SJSA1 (cell line): ENCODE data around the gene FAM118A. TPM values are rescaled to one million over a fixed set of nuclear protein-coding genes. Genes with fewer than 3 reads are reported as not detected.
A peak's percentile ranks its signal among the peaks of the same experiment; 100 is the strongest.
"Not testable (repeated sequence)": the region's sequence is repeated elsewhere in the genome, so short reads cannot be mapped to it uniquely, and the experiment has no call there.

ENCODE experiments used
- DNase-seq, 2 experiments: peaks; one replicate each; pipeline ENCODE4 v3.0.0-alpha.2; 2015 to 2020; ENCODE audit warnings: low spot score in 2 of 2, low read depth in 1 of 2
- H3K27ac ChIP-seq: fragments of 250-450 bp; sonication (Bioruptor Pico); 2 replicates; pipeline ENCODE4 v1.5.1; 2020; ENCODE audit warnings: mild to moderate bottlenecking, moderate library complexity
- H3K27me3 ChIP-seq: fragments of 250-450 bp; sonication (Bioruptor Pico); replicated peaks from 2 replicates; pipeline ENCODE4 v1.5.1; 2020; ENCODE audit warnings: mild to moderate bottlenecking, moderate library complexity
- H3K36me3 ChIP-seq: fragments of 250-450 bp; sonication (Bioruptor Pico); 2 replicates; pipeline ENCODE4 v1.5.1; 2020; ENCODE audit warnings: mild to moderate bottlenecking
- H3K4me1 ChIP-seq: fragments of 250-450 bp; sonication (Bioruptor Pico); replicated peaks from 2 replicates; pipeline ENCODE4 v1.6.1; 2021; ENCODE audit warnings: mild to moderate bottlenecking
- H3K4me3 ChIP-seq: fragments of 250-450 bp; sonication (Bioruptor Pico); 2 replicates; pipeline ENCODE4 v1.5.1; 2020; ENCODE audit warnings: mild to moderate bottlenecking
- H3K9me3 ChIP-seq: fragments of 250-450 bp; sonication (Bioruptor Pico); replicated peaks from 2 replicates; pipeline ENCODE4 v1.5.1; 2020; ENCODE audit warnings: mild to moderate bottlenecking
- total RNA-seq: library from RNA; depleted of rRNA; stranded (reverse); fragments of >200 nt; shearing (Covaris generic); gene quantifications from 2 replicates; pipeline ENCODE4 v1.2.3, GENCODE V29; 2014; rRNA removed

FAM118A gene
- 19.8 and 21.1 TPM in 2 replicates for total RNA-seq

- Histone ChIP-seq H3K4me1 (peaks cover 34% of the 10 kb centered on the region), H3K9me3 (no peaks in the 10 kb centered on the region), H3K27ac (peak within 1 kb of the TSS; percentile 56), H3K4me3 (peak within 1 kb of the TSS; percentile 82), H3K36me3 (peaks cover 15% of the 10 kb centered on the region), H3K27me3 (no peaks in the 10 kb centered on the region)
- peak; percentile 94 to 95 for DNase-seq
Measured at GRCh38 chr22:45309422-45310227, at the start of gene FAM118A. FAM118A (plus strand) TSS chr22:45309934; CDS start chr22:45322380, 12,446 bp downstream.

DNA sequence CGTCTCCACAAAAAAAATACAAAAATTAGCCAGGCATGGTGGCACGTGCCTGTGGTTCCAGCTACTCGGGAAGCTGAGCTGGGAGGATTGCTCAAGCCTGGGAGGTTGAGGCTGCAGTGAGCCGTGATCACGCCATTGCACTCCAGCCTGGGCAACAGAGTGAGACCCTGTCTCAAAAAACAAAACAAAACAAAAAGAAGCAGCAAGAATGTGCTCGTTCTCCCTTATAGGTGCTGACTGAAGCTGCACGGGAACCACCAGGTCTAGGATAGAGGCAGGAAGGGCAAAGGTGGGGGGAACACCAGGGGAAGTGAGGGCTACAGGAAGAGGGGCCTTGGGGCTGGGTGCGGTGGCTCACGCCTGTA, 49.4 kb upstream of the FAM118A start:
- H3K4me1 ChIP-seq = peaks cover 17% of the 10 kb centered on the region
- H3K9me3 ChIP-seq, H3K27ac ChIP-seq, H3K36me3 ChIP-seq, H3K4me3 ChIP-seq, H3K27me3 ChIP-seq, DNase-seq: not testable (repeated sequence)

GRCh38 chr22:45261407-45262088, 48.2 kb upstream of the FAM118A start:
- Histone ChIP-seq H3K4me1 (peaks cover 14% of the 10 kb centered on the region), H3K9me3 (no peaks in the 10 kb centered on the region), H3K4me3 (no peak overlapping the region), H3K27me3 (no peaks in the 10 kb centered on the region), H3K36me3 (no peaks in the 10 kb centered on the region), H3K27ac (no peak overlapping the region)
- DNase-seq = no peak

- no peaks in the 10 kb centered on the region for H3K27me3 ChIP-seq
- DNase-seq = no peak
- H3K4me3 ChIP-seq = no peak overlapping the region
- H3K9me3 ChIP-seq = no peaks in the 10 kb centered on the region
- no peak overlapping the region for H3K27ac ChIP-seq
- H3K4me1 ChIP-seq = peaks cover 14% of the 10 kb centered on the region
- no peaks in the 10 kb centered on the region for H3K36me3 ChIP-seq
Measured at GRCh38 chr22:45262195-45262930, 47.4 kb upstream of the FAM118A start.

DNA sequence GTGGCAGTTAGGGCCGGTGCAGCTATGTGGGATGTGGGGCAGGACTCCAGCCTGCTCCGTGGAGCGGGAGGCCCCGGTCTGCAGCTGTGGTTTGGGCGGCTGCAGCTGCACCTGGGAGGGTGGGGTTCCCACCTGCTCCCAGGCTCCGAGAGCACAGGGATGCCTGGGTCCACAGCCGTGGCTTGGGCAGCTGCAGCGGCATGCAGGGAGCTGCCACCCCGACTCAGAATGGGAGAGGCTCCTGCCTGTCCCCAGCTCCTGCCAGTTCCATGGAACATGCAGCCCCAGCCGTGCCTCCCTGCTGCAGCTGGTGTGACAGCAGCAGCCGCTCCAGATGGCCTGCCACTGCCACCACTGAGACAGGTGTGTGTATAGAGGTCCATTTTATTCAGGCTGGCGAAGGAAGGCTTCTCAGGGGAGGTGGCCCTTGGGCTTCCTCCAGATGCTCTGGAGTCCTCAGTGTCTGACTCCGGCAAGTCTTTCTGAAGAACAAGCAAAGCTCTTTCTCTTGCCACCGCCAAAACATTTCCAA, 46.7 kb upstream of the FAM118A start:
- H3K9me3 ChIP-seq = no peaks in the 10 kb centered on the region
- H3K4me3 ChIP-seq = no peak overlapping the region
- peaks cover 14% of the 10 kb centered on the region for H3K4me1 ChIP-seq
- no peak for DNase-seq
- peak overlapping the region; percentile 27; the same call in 1 of the 2 replicates for H3K27ac ChIP-seq
- no peaks in the 10 kb centered on the region for H3K27me3 ChIP-seq
- H3K36me3 ChIP-seq = no peaks in the 10 kb centered on the region

DNA sequence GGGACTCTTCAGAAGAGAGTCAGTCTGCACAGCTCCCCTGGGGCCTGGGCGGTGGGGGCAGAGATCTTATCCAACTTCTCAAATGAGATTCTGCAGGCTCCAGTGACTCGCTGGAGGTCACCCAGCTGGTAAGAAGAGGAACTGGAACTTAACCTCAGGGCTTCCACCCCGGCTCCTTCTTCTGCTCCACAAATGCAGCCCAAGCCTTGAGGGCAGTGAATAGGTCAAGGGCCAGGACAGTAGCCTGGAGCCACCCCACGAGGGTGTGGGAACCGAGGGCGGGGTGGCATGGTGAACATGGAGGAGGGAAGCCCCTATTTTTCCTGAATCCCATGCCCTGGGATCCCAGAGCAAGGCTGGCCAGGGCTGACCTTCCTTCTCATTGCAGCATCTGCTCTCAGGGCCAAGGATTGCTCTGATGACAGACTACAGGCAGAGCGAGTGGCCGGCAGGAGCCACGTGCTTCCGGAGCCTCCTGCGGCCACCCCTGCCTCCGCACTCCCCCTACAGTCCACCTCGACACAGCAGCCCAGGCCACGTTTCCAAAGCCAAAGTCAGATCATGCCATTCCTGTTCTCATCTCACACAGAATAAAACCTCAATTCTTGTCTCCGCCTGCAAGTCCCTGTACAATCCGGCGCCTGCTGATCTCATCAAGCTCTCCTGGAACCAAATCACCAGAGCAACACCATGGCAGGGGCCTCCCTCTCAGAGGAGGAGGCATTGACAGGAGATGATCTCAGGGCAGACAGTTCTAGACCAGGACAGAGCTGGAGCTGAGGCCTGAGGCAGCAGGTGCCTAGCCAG, 46.1 kb upstream of the FAM118A start:
- no peaks in the 10 kb centered on the region for H3K27me3 ChIP-seq
- peaks cover 16% of the 10 kb centered on the region for H3K4me1 ChIP-seq
- no peaks in the 10 kb centered on the region for H3K9me3 ChIP-seq
- H3K27ac ChIP-seq = peak overlapping the region; percentile 27
- no peak overlapping the region for H3K4me3 ChIP-seq
- no peaks in the 10 kb centered on the region for H3K36me3 ChIP-seq
- DNase-seq = peak; percentile 61 to 80

DNA sequence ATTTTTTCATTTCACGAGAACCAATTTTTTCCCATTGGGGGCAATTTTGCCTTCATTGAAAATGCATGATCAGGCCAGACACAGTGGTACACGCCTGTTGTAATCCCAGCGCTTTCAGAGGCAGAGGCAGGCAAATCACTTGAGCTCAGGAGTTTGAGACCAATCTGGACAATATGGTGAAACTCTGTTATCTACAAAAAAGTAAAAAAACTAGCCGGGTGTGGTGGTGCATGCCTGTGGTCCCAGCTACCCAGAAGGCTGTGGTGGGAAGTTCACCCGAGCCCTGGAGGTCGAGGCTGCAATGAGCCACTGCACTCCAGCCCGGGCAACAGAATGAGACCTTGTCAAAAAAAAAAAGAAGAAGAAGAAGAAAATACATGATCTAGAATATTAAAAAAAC, 44.2 kb upstream of the FAM118A start:
- DNase-seq = no peak
- Histone ChIP-seq H3K4me1 (peaks cover 23% of the 10 kb centered on the region), H3K27me3 (no peaks in the 10 kb centered on the region), H3K27ac (no peak overlapping the region), H3K4me3 (no peak overlapping the region), H3K9me3 (no peaks in the 10 kb centered on the region), H3K36me3 (no peaks in the 10 kb centered on the region)

GRCh38 chr22:45268167-45268957, 41.4 kb upstream of the FAM118A start:
- peaks cover 24% of the 10 kb centered on the region for H3K4me1 ChIP-seq
- no peak for DNase-seq
- peak overlapping the region; percentile 43 for H3K4me3 ChIP-seq
- no peaks in the 10 kb centered on the region for H3K9me3 ChIP-seq
- no peaks in the 10 kb centered on the region for H3K36me3 ChIP-seq
- no peak overlapping the region for H3K27ac ChIP-seq
- H3K27me3 ChIP-seq = no peaks in the 10 kb centered on the region

- H3K4me3 ChIP-seq = peak overlapping the region; percentile 43
- no peaks in the 10 kb centered on the region for H3K9me3 ChIP-seq
- H3K36me3 ChIP-seq = no peaks in the 10 kb centered on the region
- H3K27me3 ChIP-seq = no peaks in the 10 kb centered on the region
- no peak overlapping the region for H3K27ac ChIP-seq
- H3K4me1 ChIP-seq = peaks cover 16% of the 10 kb centered on the region
- peak; percentile 83 to 84 for DNase-seq
Measured at GRCh38 chr22:45268958-45269844, 40.5 kb upstream of the FAM118A start.

GRCh38 chr22:45270095-45271020, 39.4 kb upstream of the FAM118A start:
- DNase-seq = no peak
- H3K36me3 ChIP-seq = no peaks in the 10 kb centered on the region
- H3K27me3 ChIP-seq = no peaks in the 10 kb centered on the region
- no peaks in the 10 kb centered on the region for H3K9me3 ChIP-seq
- H3K4me3 ChIP-seq = no peak overlapping the region
- H3K27ac ChIP-seq = no peak overlapping the region
- H3K4me1 ChIP-seq = peaks cover 16% of the 10 kb centered on the region

DNA sequence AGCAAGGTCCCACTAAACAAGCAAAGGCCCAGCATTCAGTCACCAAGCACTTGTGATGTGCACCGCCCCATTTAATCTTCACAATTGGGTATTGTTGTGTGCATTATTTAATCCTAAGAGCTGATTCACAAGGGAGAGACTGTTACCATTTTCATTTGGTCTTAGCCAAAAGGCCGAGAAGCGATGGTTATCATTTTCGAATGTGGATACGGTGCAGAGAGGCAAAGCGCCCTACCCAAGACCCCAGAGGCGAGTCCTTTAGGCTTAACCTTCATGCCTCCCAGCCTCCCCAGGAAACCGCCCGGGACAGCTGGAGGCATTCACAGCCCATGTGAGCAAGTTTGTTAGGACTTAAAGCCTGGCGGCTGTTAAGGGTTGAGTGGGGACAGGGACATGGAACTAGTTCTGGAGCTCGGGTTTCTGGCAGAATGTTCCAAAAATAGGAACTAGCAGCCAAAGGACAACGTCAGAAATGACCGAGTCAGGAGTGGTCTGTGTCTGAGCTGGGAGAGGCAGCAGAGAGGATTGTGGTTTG, 38.0 kb upstream of the FAM118A start:
- no peaks in the 10 kb centered on the region for H3K9me3 ChIP-seq
- peaks cover 16% of the 10 kb centered on the region for H3K4me1 ChIP-seq
- H3K27me3 ChIP-seq = no peaks in the 10 kb centered on the region
- H3K27ac ChIP-seq = no peak overlapping the region
- DNase-seq = no peak
- no peak overlapping the region for H3K4me3 ChIP-seq
- H3K36me3 ChIP-seq = no peaks in the 10 kb centered on the region
